Suppressor macrophage treated with lipopolysaccharide for 1 hour (primary cell): ENCODE measurements around the gene PCDHGA8.
"Not testable (repeated sequence)": the region's sequence is repeated elsewhere in the genome, so short reads cannot be mapped to it uniquely, and the experiment has no call there.

Source experiments
- DNase-seq, 3 donors: peaks; one replicate each; pipeline ENCODE4 v3.0.0-alpha.2; 2020 to 2022

The PCDHGA8 gene

GRCh38 chr5:141392429-141393198 lies at the start of gene PCDHGA8:
PCDHGA8 (plus strand) TSS chr5:141392633; CDS start chr5:141392814, 181 bp downstream.
- no peak for DNase-seq

GRCh38 chr5:141342773-141343172 lies 49.7 kb upstream of the PCDHGA8 start:
- no peak for DNase-seq

- peak; percentile 32 to 38 (median 35) for DNase-seq
These were observed 49.0 kb upstream of the PCDHGA8 start, which contains the start of gene PCDHGA3 for GRCh38 chr5:141343242-141343952. PCDHGA3 (plus strand) TSS chr5:141343829; CDS start chr5:141344034, 205 bp downstream.

GRCh38 chr5:141343953-141344463 lies 48.4 kb upstream of the PCDHGA8 start:
- DNase-seq, result no peak

- DNase-seq, result no peak
These were observed 47.1 kb upstream of the PCDHGA8 start for GRCh38 chr5:141345327-141345726.

- not testable (repeated sequence) for DNase-seq
These were observed 46.4 kb upstream of the PCDHGA8 start for GRCh38 chr5:141346017-141346416.

GRCh38 chr5:141349917-141350619 lies 42.4 kb upstream of the PCDHGA8 start, which contains the start of gene PCDHGB1:
PCDHGB1 (plus strand) TSS chr5:141350099; CDS start chr5:141350261, 162 bp downstream.
- peak in 2 of 3 donors; percentile 31 to 51 for DNase-seq

GRCh38 chr5:141351591-141351990 lies 40.8 kb upstream of the PCDHGA8 start:
- DNase-seq, result no peak

GRCh38 chr5:141354900-141355469 lies 37.4 kb upstream of the PCDHGA8 start, which contains the start of gene PCDHGA4:
PCDHGA4 (plus strand) TSS chr5:141355021; CDS start chr5:141355108, 87 bp downstream.
- DNase-seq, result peak in 1 of 3 donors; percentile 11

GRCh38 chr5:141355641-141356040 lies 36.8 kb upstream of the PCDHGA8 start:
- no peak for DNase-seq

GRCh38 chr5:141356133-141356532 lies 36.3 kb upstream of the PCDHGA8 start:
- DNase-seq, result no peak

GRCh38 chr5:141356950-141357349 lies 35.5 kb upstream of the PCDHGA8 start:
- DNase-seq, result no peak

GRCh38 chr5:141359790-141360426 lies 32.5 kb upstream of the PCDHGA8 start, which contains the start of gene PCDHGB2:
PCDHGB2 (plus strand) TSS chr5:141359994; CDS start chr5:141360136, 142 bp downstream.
- DNase-seq, result peak; percentile 31 to 43 (median 38)

- no peak for DNase-seq
These were observed 31.7 kb upstream of the PCDHGA8 start for GRCh38 chr5:141360685-141361084.

- no peak for DNase-seq
These were observed 29.7 kb upstream of the PCDHGA8 start for GRCh38 chr5:141362719-141363118.

- no peak for DNase-seq
These were observed 28.3 kb upstream of the PCDHGA8 start, which contains the start of gene PCDHGA5 for GRCh38 chr5:141363952-141364660. PCDHGA5 (plus strand) TSS chr5:141364162; CDS start chr5:141364331, 169 bp downstream.

GRCh38 chr5:141366016-141366896 lies 26.2 kb upstream of the PCDHGA8 start:
- no peak for DNase-seq

GRCh38 chr5:141369994-141370848 lies 22.2 kb upstream of the PCDHGA8 start, which contains the start of gene PCDHGB3:
PCDHGB3 (plus strand) TSS chr5:141370242; CDS start chr5:141370395, 153 bp downstream.
- DNase-seq, result peak; percentile 34 to 51 (median 39)
